ENCODE measurements around the gene SLC39A11. TPM values are rescaled to one million over a fixed set of nuclear protein-coding genes. Genes with fewer than 3 reads are reported as not detected.
A peak's percentile ranks its signal among the peaks of the same experiment; 100 is the strongest.
"Not testable (repeated sequence)": the region's sequence is repeated elsewhere in the genome, so short reads cannot be mapped to it uniquely, and the experiment has no call there.

SLC39A11 gene
- total RNA-seq, 1 donor from 2014 or later = 8.2 TPM

GRCh38 chr17:73017658-73018057, 74.8 kb downstream of the SLC39A11 start:
- DNase-seq (ENCODE audit: low spot score in 2 of 2) = no peak
- no peak for FAIRE-seq

GRCh38 chr17:73015722-73016276, 76.7 kb downstream of the SLC39A11 start:
- DNase-seq (ENCODE audit: low spot score in 2 of 2) = no peak
- no peak for FAIRE-seq

GRCh38 chr17:73013816-73014663, 78.4 kb downstream of the SLC39A11 start:
- no peak for FAIRE-seq
- no peak for DNase-seq (ENCODE audit: low spot score in 2 of 2)

- no peak for FAIRE-seq
- no peak for DNase-seq (ENCODE audit: low spot score in 2 of 2)
Observed at GRCh38 chr17:73013301-73013700, 79.2 kb downstream of the SLC39A11 start.

GRCh38 chr17:73011016-73011486, 81.4 kb downstream of the SLC39A11 start:
- DNase-seq (ENCODE audit: low spot score in 2 of 2) (no peak), FAIRE-seq (no peak)

GRCh38 chr17:73010414-73010813, 82.1 kb downstream of the SLC39A11 start:
- FAIRE-seq (no peak), DNase-seq (ENCODE audit: low spot score in 2 of 2) (no peak)

GRCh38 chr17:73007407-73007806, 85.1 kb downstream of the SLC39A11 start:
- DNase-seq (ENCODE audit: low spot score in 2 of 2) = peak in 1 of 2 donors; percentile 29
- no peak for FAIRE-seq

- DNase-seq (ENCODE audit: low spot score in 2 of 2) (no peak), FAIRE-seq (no peak)
Observed at GRCh38 chr17:73005360-73005759, 87.1 kb downstream of the SLC39A11 start.

- no peak for FAIRE-seq
- no peak for DNase-seq (ENCODE audit: low spot score in 2 of 2)
Observed at GRCh38 chr17:73003487-73003886, 89.0 kb downstream of the SLC39A11 start.

GRCh38 chr17:73000832-73001231, 91.7 kb downstream of the SLC39A11 start:
- FAIRE-seq (no peak), DNase-seq (ENCODE audit: low spot score in 2 of 2) (no peak)

- DNase-seq (ENCODE audit: low spot score in 2 of 2); FAIRE-seq: not testable (repeated sequence)
Observed at GRCh38 chr17:72999474-72999873, 93.0 kb downstream of the SLC39A11 start.

- DNase-seq (ENCODE audit: low spot score in 2 of 2) = no peak
- no peak for FAIRE-seq
Observed at GRCh38 chr17:72998343-72998742, 94.1 kb downstream of the SLC39A11 start.

GRCh38 chr17:72997559-72997958, 94.9 kb downstream of the SLC39A11 start:
- DNase-seq (ENCODE audit: low spot score in 2 of 2) = no peak
- FAIRE-seq = no peak

GRCh38 chr17:72996791-72997190, 95.7 kb downstream of the SLC39A11 start:
- DNase-seq (ENCODE audit: low spot score in 2 of 2) = no peak
- no peak for FAIRE-seq

- no peak for FAIRE-seq
- no peak for DNase-seq (ENCODE audit: low spot score in 2 of 2)
Observed at GRCh38 chr17:72995008-72995656, 97.4 kb downstream of the SLC39A11 start.

- FAIRE-seq; DNase-seq (ENCODE audit: low spot score in 2 of 2): not testable (repeated sequence)
Observed at GRCh38 chr17:72992783-72993467, 99.6 kb downstream of the SLC39A11 start.

- DNase-seq (ENCODE audit: low spot score in 2 of 2) (no peak), FAIRE-seq (no peak)
Observed at GRCh38 chr17:72991651-72992050, 100.8 kb downstream of the SLC39A11 start.

- FAIRE-seq (no peak), DNase-seq (ENCODE audit: low spot score in 2 of 2) (no peak)
Observed at GRCh38 chr17:72989074-72989610, 103.3 kb downstream of the SLC39A11 start.

GRCh38 chr17:72988451-72988850, 104.0 kb downstream of the SLC39A11 start:
- DNase-seq (ENCODE audit: low spot score in 2 of 2) (no peak), FAIRE-seq (no peak)

- DNase-seq (ENCODE audit: low spot score in 2 of 2) = no peak
- no peak for FAIRE-seq
Observed at GRCh38 chr17:72987166-72987565, 105.3 kb downstream of the SLC39A11 start.
